K562 (cell line): ENCODE measurements around the gene ACCSL. TPM values are rescaled to one million over a fixed set of nuclear protein-coding genes. Genes with fewer than 3 reads are reported as not detected.

ENCODE experiments used
- C11orf30 ChIP-seq: fragments of 450-650 bp; IDR thresholded peaks from 2 replicates; pipeline ENCODE4 v1.6.1; 2016; ENCODE audit warnings: low read depth, mild to moderate bottlenecking
- MIER1 ChIP-seq: fragments of 450-650 bp; IDR thresholded peaks from 2 replicates; pipeline ENCODE4 v1.6.1; 2016; ENCODE audit warnings: antibody characterized with exemption, mild to moderate bottlenecking, low read depth
- MYNN ChIP-seq, 2 experiments: sonication (generic); formaldehyde crosslinking in 1 of 2; IDR thresholded peaks; 2 replicates each; pipeline versions ENCODE4 v1.5.0 to v1.6.1; 2016 to 2020; ENCODE audit warnings: antibody characterized with exemption in 1 of 2, missing genetic modification reagents in 1 of 2
- RBM25 ChIP-seq: fragments of 200-400 bp; formaldehyde crosslinking; IDR thresholded peaks from 2 replicates; pipeline ENCODE4 v1.6.1; 2018; ENCODE audit warnings: low read length, low read depth, moderate library complexity; ENCODE audit not compliant: severe bottlenecking
- RBM34 ChIP-seq: fragments of 200-400 bp; formaldehyde crosslinking; IDR thresholded peaks from 2 replicates; pipeline ENCODE4 v1.6.1; 2018; ENCODE audit warnings: low read length, borderline replicate concordance; ENCODE audit not compliant: insufficient read depth
- polyA plus RNA-seq, 8 experiments: library from polyadenylated mRNA; depleted of rRNA in 4 of 8; stranded (reverse) in 5 of 8; unstranded in 3 of 8; fragments of >200 nt; fragmentation: Nextera tagmentation in 2 of 8; fragmentation: Illumina TruSeq in 1 of 8; extraction: Ambion mirVana in 2 of 8; extraction: Trizol in 1 of 8; gene quantifications; 2 replicates each; pipeline versions ENCODE4 v1.2.1 to v1.2.3, GENCODE V29; 2011 to 2014; ENCODE audit warnings: inconsistent platforms in 1 of 8, missing spikeins in 1 of 8
- total RNA-seq, 7 experiments: library from RNA; depleted of rRNA in 6 of 7; stranded (reverse); fragments of >200 nt in 6 of 7; fragmentation: Illumina TruSeq in 2 of 7; extraction: Trizol in 2 of 7; gene quantifications; 2 replicates each; pipeline versions ENCODE4 v1.2.1 to v1.2.3, GENCODE V29; 2011 to 2021; ENCODE audit warnings: low replicate concordance in 1 of 7
- TF ChIP-seq, protein P1 (sequence below): fragments of 450-650 bp; IDR thresholded peaks from 2 replicates; pipeline ENCODE4 v1.6.1; 2018; ENCODE audit not compliant: partially characterized antibody

The ACCSL gene
- total and polyA plus RNA-seq, 9 of the 15 experiments (the other 6 are each of a cell fraction or from before 2014, with no cell fraction given): not detected

GRCh38 chr11:44072757-44073658 is 25.2 kb downstream of the ACCSL start (continued):
- TF ChIP-seq, protein P1, sequence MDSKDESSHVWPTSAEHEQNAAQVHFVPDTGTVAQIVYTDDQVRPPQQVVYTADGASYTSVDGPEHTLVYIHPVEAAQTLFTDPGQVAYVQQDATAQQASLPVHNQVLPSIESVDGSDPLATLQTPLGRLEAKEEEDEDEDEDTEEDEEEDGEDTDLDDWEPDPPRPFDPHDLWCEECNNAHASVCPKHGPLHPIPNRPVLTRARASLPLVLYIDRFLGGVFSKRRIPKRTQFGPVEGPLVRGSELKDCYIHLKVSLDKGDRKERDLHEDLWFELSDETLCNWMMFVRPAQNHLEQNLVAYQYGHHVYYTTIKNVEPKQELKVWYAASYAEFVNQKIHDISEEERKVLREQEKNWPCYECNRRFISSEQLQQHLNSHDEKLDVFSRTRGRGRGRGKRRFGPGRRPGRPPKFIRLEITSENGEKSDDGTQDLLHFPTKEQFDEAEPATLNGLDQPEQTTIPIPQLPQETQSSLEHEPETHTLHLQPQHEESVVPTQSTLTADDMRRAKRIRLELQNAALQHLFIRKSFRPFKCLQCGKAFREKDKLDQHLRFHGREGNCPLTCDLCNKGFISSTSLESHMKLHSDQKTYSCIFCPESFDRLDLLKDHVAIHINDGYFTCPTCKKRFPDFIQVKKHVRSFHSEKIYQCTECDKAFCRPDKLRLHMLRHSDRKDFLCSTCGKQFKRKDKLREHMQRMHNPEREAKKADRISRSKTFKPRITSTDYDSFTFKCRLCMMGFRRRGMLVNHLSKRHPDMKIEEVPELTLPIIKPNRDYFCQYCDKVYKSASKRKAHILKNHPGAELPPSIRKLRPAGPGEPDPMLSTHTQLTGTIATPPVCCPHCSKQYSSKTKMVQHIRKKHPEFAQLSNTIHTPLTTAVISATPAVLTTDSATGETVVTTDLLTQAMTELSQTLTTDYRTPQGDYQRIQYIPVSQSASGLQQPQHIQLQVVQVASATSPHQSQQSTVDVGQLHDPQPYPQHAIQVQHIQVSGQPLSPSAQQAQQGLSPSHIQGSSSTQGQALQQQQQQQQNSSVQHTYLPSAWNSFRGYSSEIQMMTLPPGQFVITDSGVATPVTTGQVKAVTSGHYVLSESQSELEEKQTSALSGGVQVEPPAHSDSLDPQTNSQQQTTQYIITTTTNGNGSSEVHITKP: peak; percentile 45
- TF ChIP-seq RBM25 (peak; percentile 3), C11orf30 (peak; percentile 32), RBM34 (no peak), MIER1 (0 out of 2 replicates have a peak, but pooled peaks have one; percentile 52), MYNN (IDR thresholded peaks at IDR 0.05) (no peak), MYNN (CRISPR knock-in tag; IDR thresholded peaks at IDR 0.05) (no peak)
